PC-3 (cell line): ENCODE measurements around the gene GLI1. TPM values are rescaled to one million over a fixed set of nuclear protein-coding genes. Genes with fewer than 3 reads are reported as not detected.

Experiments used
- ATAC-seq: fragments of 200-7000 bp; cut with Tn5 transposase; 2 replicates; pipeline ENCODE4 v1.9.1; 2020; ENCODE audit warnings: mild to moderate bottlenecking, moderate library complexity
- BruUV-seq: library from RNA; stranded (reverse); fragments of 400-500 nt; replicated peaks from 2 replicates; lab custom pipeline; 2021; lab: Mats Ljungman, UMichigan
- CTCF ChIA-PET: fragments of 300-600 bp; sonication (Branson Sonifier 250); formaldehyde crosslinking; loops from one replicate; lab custom pipeline; 2022; ENCODE audit warnings: antibody characterized with exemption; lab: Charles Lee
- POLR2A ChIA-PET: fragments of 300-600 bp; sonication (Branson Sonifier 250); formaldehyde crosslinking; loops from one replicate; lab custom pipeline; 2022; ENCODE audit warnings: antibody characterized with exemption; ENCODE audit not compliant: unreplicated experiment; lab: Charles Lee
- DNase-seq: peaks from one replicate; pipeline ENCODE4 v3.0.0-alpha.2; 2015
- H2AFZ ChIP-seq: fragments of 300-600 bp; sonication (generic); 2 replicates; pipeline ENCODE4 v1.6.0; 2016; ENCODE audit warnings: antibody characterized with exemption, low read length
- H3F3A ChIP-seq: fragments of 300-600 bp; sonication (generic); one replicate; pipeline ENCODE4 v1.6.0; 2017; ENCODE audit warnings: antibody characterized with exemption, low read length, control low read depth, mild to moderate bottlenecking; ENCODE audit not compliant: unreplicated experiment
- H3K27ac ChIP-seq: fragments of 300-600 bp; sonication (generic); 2 replicates; pipeline ENCODE4 v1.5.1; 2016; ENCODE audit warnings: mild to moderate bottlenecking, low read length
- H3K27me3 ChIP-seq: fragments of 300-600 bp; sonication (generic); 2 replicates; pipeline ENCODE4 v1.6.1; 2016; ENCODE audit warnings: low read length, mixed read lengths
- H3K36me3 ChIP-seq: fragments of 300-600 bp; sonication (generic); 2 replicates; pipeline ENCODE4 v1.6.1; 2016; ENCODE audit warnings: low read depth, mixed run types, low read length, mixed read lengths
- H3K4me1 ChIP-seq: fragments of 300-600 bp; sonication (generic); 2 replicates; pipeline ENCODE4 v1.5.1; 2016; ENCODE audit warnings: low read length; ENCODE audit not compliant: insufficient read depth
- H3K4me2 ChIP-seq: fragments of 300-600 bp; sonication (generic); 2 replicates; pipeline ENCODE4 v1.6.0; 2016; ENCODE audit warnings: low read length
- H3K4me3 ChIP-seq: fragments of 300-600 bp; sonication (generic); 2 replicates; pipeline ENCODE4 v1.5.1; 2016; ENCODE audit warnings: mild to moderate bottlenecking, low read length, mixed read lengths
- H3K79me2 ChIP-seq: fragments of 300-600 bp; sonication (generic); 2 replicates; pipeline ENCODE4 v1.6.1; 2017; ENCODE audit warnings: low read length, mixed read lengths
- H3K9ac ChIP-seq: fragments of 300-600 bp; sonication (generic); 2 replicates; pipeline ENCODE4 v1.6.0; 2016; ENCODE audit warnings: mild to moderate bottlenecking, low read length
- H3K9me2 ChIP-seq: fragments of 300-600 bp; sonication (generic); replicated peaks from 2 replicates; pipeline ENCODE4 v1.6.1; 2016; ENCODE audit warnings: mixed run types, low read length, mixed read lengths
- H3K9me3 ChIP-seq: fragments of 300-600 bp; sonication (generic); 2 replicates; pipeline ENCODE4 v1.6.1; 2016; ENCODE audit warnings: low read length, mixed read lengths
- H4K20me1 ChIP-seq: fragments of 300-600 bp; sonication (generic); 2 replicates; pipeline ENCODE4 v1.6.1; 2016; ENCODE audit warnings: low read length, mixed read lengths
- CTCF ChIP-seq: fragments of 300-600 bp; sonication (generic); conservative IDR thresholded peaks from 2 replicates; pipeline ENCODE4 v1.5.1; 2017; ENCODE audit warnings: antibody characterized with exemption, low read depth, mild to moderate bottlenecking, low read length
- EZH2 ChIP-seq: fragments of 300-600 bp; sonication (generic); IDR thresholded peaks from one replicate; pipeline ENCODE4 v1.6.1; 2017; ENCODE audit warnings: antibody characterized with exemption, mild to moderate bottlenecking, low read length; ENCODE audit not compliant: unreplicated experiment
- EZH2phosphoT487 ChIP-seq: fragments of 300-600 bp; sonication (generic); IDR thresholded peaks from 2 replicates; pipeline ENCODE4 v1.6.1; 2018; ENCODE audit warnings: mild to moderate bottlenecking, antibody characterized with exemption, low read length, borderline replicate concordance
- intact Hi-C: fragments of 100-400 bp; cut with micrococcal nuclease; formaldehyde crosslinking; loops from 2 replicates; pipeline ENCODE4 v1.9.0; 2023
- total RNA-seq: library from RNA; depleted of rRNA; stranded (reverse); fragments of >200 nt; gene quantifications from 2 replicates; pipeline ENCODE4 v1.2.3, GENCODE V29; 2014

GLI1 gene
- total RNA-seq, 1 experiment from 2014 or later: 3.0 TPM

- H3K4me2 ChIP-seq: peak within 1 kb of the TSS; percentile 96
- no peaks in the 10 kb centered on the region for H3K9me3 ChIP-seq
- peak within 1 kb of the TSS; percentile 85 for H2AFZ ChIP-seq
- peaks cover 19% of the 10 kb centered on the region for H3K79me2 ChIP-seq
- no peaks in the 10 kb centered on the region for H3K9me2 ChIP-seq
- peak within 1 kb of the TSS; percentile 48 for H3K27ac ChIP-seq
- DNase-seq: peak; percentile 95
- peak within 1 kb of the TSS; percentile 85 for H3K4me3 ChIP-seq
- CTCF ChIA-PET: no interaction called here
- H3K4me1 ChIP-seq: peaks cover 14% of the 10 kb centered on the region
- POLR2A ChIA-PET: interaction anchor here (0.6 kb wide), 1 partner anchor 201 kb away, joined by 13 read pairs; the partner anchor contains the start of gene SHMT2
- no peaks in the 10 kb centered on the region for H3K36me3 ChIP-seq
- no peaks in the 10 kb centered on the region for H3F3A ChIP-seq
- no peaks in the 10 kb centered on the region for H4K20me1 ChIP-seq
- intact Hi-C loops: no loop called here
- H3K27me3 ChIP-seq: no peaks in the 10 kb centered on the region
- TSS peak; percentile 94 for BruUV-seq
- TF ChIP-seq EZH2phosphoT487 (peak; percentile 42; the same call in 1 of the 2 replicates), CTCF (no peak)
- peak within 1 kb of the TSS; percentile 90 for H3K9ac ChIP-seq
- peak; percentile 95 for ATAC-seq
Measured at GRCh38 chr12:57430931-57431566, 28.5 kb upstream of the GLI1 start, which contains the start of gene R3HDM2. R3HDM2 (minus strand) TSS chr12:57431043; CDS start chr12:57310428, 120,615 bp downstream.

GRCh38 chr12:57431654-57432188, 27.9 kb upstream of the GLI1 start:
- Histone ChIP-seq H3K4me1 (peaks cover 14% of the 10 kb centered on the region), H3F3A (no peaks in the 10 kb centered on the region), H3K79me2 (peaks cover 19% of the 10 kb centered on the region), H4K20me1 (no peaks in the 10 kb centered on the region), H3K4me2 (peak overlapping the region; percentile 88), H3K27me3 (no peaks in the 10 kb centered on the region), H3K9me2 (no peaks in the 10 kb centered on the region), H3K36me3 (no peaks in the 10 kb centered on the region), H3K9me3 (no peaks in the 10 kb centered on the region), H3K9ac (peak overlapping the region; percentile 90), H3K4me3 (peak overlapping the region; percentile 85), H2AFZ (peak overlapping the region; percentile 85), H3K27ac (0 out of 2 replicates have a peak overlapping the region, but pooled peaks have one; percentile 48)
- ATAC-seq: no peak
- POLR2A ChIA-PET: no interaction called here
- no peak for TF ChIP-seq EZH2phosphoT487
- TF ChIP-seq CTCF: no peak
- no peak for TF ChIP-seq EZH2
- no TSS peak for BruUV-seq
- DNase-seq: no peak
- CTCF ChIA-PET: no interaction called here
- intact Hi-C loops: no loop called here

- no peak overlapping the region for H3K27ac ChIP-seq
- CTCF ChIA-PET: no interaction called here
- peaks cover 14% of the 10 kb centered on the region for H3K4me1 ChIP-seq
- no peaks in the 10 kb centered on the region for H3F3A ChIP-seq
- no peaks in the 10 kb centered on the region for H3K36me3 ChIP-seq
- H4K20me1 ChIP-seq: no peaks in the 10 kb centered on the region
- BruUV-seq: no TSS peak
- ATAC-seq (no peak), DNase-seq (no peak)
- no peaks in the 10 kb centered on the region for H3K9me3 ChIP-seq
- peaks cover 19% of the 10 kb centered on the region for H3K79me2 ChIP-seq
- H3K4me3 ChIP-seq: no peak overlapping the region
- no peak overlapping the region for H3K4me2 ChIP-seq
- no peaks in the 10 kb centered on the region for H3K27me3 ChIP-seq
- H2AFZ ChIP-seq: no peak overlapping the region
- intact Hi-C loops: no loop called here
- no peaks in the 10 kb centered on the region for H3K9me2 ChIP-seq
- no peak overlapping the region for H3K9ac ChIP-seq
- TF ChIP-seq EZH2 (no peak), CTCF (no peak), EZH2phosphoT487 (no peak)
- POLR2A ChIA-PET: no interaction called here
Measured at GRCh38 chr12:57433370-57433769, 26.2 kb upstream of the GLI1 start.
